NCI-H82 (cell line): Measurements from ENCODE around the gene IL11.

Experiments
- DNase-seq: peaks from one replicate; lab custom pipeline; 2025; lab: John Stamatoyannopoulos, UW

The IL11 gene

DNA sequence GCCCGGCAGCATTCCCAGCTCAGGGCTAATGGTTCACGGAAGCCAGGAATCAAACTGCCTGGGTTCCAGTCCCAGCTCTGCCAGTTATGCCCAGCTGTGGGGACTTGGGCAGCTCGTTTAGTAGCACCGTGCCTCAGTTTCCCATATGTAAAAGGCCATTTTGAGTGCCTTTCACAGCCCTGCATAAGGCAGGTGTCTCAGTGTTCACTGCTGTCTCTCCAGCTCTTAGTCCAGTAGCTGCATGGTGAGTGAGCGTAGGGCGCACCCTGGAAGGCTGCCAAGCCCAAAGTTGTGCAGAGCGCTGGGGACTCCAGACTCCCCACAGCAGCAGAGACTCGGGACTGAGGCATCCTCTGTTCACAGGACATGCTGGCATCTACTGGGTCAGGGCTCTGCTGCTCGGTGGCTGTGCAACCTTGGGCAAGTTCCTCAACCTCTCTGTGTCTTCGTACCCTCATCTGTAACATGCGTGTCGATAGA is 21.0 kb upstream of the IL11 start:
- DNase-seq, result no peak

DNA sequence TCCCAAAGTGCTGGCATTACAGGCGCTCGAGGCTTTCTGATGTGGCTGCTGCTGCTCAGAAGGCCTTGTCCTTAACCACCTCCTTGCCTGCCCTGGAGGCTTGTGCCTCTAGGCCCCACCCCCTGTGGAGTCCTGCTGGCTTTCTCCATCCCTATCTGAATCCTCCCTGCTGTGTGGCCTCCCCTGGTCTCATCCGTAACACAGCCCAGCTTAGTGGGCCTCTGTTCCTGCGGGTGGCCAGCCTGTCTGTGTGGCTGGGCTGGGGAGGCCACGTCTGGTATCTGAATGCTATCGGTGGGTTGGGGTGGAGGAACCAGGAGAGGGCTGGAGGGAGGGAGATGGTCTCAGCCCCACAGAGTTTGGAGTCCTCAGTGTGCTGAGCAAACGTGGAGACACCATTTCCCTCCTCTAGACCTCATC is 20.2 kb upstream of the IL11 start:
- DNase-seq, result peak; percentile 45

DNA sequence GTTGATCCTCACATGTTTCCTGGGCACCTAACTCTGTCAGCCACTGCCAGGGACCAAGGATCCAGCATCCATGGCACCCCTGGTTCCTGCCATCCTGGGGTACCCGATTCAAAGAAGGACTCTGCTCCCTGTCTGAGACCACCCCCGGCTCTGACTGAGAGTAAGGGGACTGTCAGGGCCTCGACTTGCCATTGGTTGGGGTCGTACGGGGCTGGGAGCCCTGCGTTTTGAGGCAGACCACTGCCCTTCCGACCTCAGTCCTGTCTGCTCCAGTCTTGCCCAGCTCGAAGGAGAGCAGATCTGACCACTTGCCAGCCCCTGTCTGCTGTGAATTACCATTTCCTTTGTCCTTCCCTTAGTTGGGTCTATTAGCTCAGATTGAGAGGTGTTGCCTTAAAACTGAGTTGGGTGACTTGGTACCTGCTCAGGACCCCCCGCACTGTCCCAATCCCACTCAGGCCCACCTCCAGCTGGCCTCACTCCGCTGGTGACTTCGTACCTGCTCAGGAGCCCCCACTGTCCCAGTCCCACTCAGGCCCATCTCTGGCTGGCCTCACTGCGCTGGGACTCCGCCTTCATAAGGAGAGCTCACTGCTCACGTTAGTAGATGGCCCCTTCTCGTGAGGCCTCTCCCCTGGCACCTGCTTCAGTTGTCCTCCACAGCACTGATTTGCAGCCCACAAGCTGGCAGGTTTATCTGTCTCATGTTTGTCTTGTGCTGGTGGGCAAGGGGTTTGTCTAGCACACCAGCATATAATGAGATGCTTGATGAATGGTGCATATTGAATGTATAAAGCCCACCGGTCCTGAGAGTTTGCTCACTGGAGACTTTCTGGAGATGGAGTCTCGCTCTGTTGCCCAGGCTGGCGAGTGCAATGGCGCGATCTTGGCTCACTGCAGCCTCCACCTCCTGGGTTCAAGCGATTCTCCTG is 19.4 kb upstream of the IL11 start:
- DNase-seq, result no peak

DNA sequence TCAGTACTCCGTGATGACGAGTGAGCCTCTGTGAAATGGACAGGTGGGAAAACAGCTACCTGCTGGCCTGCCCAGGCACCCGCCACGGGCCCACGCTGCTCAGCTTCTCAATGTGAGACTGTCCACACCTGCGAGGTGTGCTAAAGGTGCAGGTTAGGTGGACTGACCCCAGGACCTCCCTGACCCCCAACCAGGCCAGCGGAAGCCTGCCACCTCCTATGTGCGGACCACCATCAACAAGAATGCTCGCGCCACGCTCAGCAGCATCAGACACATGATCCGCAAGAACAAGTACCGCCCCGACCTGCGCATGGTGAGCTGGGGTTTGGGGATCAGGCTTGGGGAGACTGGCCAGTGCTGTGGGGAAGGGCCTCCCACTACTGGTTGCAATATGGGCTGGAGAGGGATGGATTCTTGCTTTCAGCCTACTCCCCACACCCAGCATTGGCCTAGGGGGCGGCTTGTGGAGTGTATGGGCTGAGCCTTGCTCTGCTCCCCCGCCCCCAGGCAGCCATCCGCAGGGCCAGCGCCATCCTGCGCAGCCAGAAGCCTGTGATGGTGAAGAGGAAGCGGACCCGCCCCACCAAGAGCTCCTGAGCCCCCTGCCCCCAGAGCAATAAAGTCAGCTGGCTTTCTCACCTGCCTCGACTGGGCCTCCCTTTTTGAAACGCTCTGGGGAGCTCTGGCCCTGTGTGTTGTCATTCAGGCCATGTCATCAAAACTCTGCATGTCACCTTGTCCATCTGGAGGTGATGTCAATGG is 17.7 kb upstream of the IL11 start:
- DNase-seq, result no peak

DNA sequence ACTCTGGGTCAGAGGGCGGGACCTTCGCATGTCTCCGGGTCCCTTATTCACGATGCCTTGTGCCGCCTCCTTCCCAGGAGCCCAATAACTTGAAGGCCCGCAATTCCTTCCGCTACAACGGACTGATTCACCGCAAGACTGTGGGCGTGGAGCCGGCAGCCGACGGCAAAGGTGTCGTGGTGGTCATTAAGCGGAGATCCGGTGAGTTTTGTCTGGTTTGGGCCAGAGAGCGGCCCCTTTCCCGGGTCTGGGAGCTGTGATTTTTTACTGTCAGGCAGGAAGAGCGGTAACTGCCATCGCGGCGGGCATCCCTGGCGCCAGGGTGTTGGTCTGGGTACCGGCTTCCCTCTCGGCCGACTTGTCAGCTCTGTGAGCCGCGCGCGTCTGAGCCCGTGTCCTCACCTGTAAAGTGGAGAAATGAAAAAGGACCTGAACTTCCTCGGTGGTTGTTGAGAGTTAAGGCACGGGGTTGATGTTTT is 16.3 kb upstream of the IL11 start:
- no peak for DNase-seq

DNA sequence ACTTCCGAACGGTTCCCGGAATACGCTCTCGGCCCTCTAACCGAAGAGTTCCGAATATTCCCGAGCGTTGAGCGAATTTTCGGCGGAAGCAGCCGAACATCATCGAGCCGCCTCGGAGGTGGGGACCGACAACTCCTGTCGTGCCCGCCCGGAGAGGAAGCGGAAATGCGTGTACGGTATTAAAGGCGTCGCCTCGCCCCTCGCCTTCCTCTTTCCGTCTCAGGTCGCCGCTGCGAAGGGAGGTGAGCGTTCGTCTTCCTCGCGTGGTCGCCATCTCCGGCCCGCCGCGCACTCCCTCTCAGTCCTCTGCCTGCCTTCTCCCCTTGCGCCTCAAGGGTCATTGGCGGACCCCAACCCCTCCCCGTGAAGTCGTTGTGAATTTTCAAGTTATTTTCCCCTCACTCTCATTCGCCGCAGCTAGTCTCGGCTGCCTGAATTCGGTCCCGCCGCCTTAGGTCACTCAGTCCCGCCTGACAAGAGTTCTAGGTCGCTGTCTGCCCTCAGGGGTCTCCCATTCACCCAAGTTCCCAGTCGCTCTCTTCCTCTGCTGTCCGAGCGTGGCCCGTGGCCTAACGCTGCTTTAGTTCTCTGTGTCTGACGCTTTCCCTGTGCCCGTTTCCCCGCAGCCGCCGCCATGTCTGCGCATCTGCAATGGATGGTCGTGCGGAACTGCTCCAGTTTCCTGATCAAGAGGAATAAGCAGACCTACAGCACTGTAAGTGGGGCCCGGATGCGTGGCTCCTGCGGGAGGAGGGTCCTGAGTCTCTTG is 15.6 kb upstream of the IL11 start, which contains the start of gene RPL28:
RPL28 (plus strand) TSS at position 209 of the 769 bp plus-strand sequence; CDS start at position 635, 426 bp downstream.
- peak; percentile 99 for DNase-seq

DNA sequence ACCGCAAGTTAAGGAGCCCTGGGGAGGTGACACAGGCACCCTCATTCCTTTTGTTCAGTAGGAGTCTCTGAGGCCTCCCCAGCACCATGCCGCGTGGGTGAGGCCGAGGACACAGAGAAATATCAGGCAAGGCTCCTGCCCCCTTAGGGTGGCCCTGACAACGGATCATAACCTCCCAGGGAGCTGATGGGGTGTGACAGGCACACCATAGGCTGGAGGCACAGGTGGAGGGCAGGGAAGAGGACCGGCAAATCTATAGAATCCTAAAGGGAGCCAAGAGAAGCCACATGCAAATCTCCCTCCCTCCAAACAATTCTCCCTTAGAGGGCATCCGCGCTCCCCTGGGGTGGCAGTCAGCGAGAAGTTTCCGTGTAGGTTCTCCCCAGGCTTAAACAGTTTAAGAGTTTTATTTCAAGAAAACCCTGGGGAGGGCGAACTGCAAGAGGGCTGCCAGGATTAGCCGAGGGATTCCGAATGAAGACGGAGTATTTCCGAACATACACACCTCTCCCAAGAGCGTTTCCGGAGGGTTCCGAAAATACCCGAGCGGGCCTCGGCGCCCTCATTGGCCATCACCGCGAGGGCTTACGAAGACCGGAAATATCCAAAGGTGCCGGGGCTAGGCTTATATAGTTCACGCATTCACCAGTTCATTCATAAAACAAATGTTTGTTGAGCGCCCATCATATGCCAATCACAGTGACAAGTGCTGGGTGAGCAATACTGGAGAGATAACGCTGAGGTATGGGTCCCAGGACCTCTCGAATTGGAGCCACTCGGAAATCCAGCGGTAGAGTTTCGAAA is 14.9 kb upstream of the IL11 start:
- peak; percentile 99 for DNase-seq

DNA sequence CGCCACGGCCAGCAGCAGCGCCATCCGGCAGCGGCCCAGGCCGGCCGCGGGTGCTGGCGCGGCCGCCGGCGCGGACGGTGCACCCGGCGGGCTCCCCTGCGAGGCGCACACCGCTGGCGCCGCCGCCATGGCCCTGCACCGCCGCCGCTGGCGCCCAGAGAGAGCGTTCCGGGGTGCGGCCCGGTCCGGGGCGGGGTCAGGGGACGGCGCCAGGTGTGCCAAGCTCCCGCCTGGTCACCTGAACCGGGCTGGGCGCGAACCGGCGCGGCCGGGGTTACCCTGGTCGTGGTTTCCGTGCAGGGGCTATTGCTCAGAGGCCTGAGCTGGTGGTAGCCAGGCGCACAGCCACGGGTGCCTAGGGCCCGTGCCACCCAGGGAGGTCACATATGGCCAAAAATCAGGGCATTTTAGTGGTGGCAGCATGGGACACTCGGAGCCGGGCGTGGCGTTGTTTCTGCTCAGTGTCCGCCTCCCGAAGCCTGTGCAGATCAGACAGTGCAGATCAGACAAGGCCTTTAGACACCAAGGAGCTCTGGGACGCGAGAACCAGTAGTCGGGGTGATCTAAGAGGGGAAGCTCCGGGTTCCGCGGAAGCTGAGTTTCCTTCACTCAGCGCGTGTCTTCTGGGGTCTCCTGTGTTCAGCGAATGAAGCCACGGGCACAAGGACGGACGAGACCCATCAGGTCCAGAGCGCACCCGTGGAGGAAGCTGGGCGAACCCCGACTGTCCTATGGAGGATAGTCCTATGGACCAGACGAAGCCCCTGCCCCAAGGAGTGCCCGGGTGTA is 14.1 kb upstream of the IL11 start, which contains the start of gene TMEM238:
TMEM238 (minus strand) TSS at position 162 of the 789 bp plus-strand sequence; CDS start at position 129, 33 bp downstream.
- peak; percentile 65 for DNase-seq

DNA sequence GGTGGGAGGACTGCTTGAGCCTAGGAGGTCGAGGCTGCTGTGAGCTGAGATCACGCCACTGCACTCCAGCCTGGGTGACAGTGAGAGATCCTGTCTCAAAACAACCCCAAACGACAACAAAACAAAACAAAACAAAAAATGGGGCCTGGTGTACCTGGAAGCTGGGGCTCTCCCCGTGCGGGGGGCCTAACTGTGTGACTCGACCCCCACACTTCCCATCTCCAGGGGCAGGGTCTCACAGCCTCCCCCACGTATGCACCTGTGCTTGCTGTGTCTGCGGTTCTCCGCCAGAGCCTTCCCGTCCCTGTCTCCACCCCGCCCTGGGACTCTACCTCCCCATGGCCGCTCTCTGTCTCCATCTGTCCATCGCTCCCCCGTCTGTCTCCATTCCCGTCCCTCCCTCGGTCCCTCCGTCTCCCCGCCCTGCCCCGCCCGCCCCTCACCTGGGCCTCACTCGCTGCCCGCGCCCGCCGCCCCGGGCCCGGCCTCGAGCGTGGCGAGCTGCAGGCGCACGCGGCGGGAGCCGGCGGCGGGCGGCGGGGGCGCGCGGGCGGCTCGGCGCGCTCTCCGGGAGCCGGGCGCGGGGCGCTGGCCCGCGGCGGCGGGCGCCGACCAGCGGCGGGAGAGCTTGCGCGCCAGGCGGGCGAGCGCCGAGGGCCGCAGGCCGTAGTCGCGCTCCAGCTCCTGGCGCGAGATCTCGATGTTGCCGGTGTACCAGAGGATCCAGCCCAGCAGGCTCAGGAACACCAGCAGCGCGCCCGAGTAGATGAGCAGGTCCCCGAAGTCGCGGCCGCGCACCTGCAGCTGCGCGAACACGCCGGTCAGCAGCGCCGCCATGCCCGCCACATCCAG is 13.2 kb upstream of the IL11 start:
- peak; percentile 69 for DNase-seq

DNA sequence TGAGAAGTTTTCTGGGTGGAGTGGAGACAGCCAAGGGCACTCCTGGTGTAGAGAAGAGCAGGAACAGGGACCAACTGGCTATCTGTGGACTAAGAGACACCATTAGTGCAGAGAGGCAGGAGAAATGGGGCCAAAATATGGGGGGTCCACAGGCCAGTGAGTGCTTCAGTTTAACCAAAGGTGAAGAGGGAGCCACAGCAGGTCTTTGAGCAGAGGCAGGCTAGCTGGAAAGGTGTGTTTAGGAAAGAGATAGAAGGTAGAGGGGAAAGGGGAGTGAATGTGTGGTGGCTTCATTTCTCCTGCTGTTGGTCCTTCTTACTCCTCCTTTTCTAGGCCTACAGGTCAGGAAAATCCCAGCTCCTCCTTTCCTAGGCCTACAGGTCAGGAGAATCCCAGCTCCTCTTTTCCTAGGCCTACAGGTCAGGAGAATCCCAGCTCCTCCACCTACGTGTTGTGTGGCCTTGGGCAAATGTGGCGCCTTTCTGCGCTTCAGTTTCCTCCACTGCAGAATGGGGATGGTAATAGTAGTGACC is 12.3 kb upstream of the IL11 start:
- DNase-seq, result no peak

DNA sequence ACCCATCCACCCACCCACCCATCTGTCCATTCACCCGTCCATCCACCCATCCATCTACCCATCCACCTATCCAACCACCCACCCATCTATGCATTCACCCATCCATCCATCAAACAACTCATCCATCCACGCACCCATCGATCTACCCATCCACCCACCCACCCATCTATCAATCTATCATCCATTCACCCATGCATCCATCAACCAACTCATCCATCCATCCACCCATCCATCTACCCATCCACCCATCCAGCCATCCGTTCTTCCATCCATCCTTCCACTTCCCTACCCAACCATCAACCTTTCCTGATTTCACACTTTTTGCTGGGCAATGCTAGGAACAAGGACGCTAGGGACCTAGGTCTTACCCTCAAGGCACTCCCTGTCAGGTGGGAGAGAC is 11.8 kb upstream of the IL11 start:
- DNase-seq, result no peak

DNA sequence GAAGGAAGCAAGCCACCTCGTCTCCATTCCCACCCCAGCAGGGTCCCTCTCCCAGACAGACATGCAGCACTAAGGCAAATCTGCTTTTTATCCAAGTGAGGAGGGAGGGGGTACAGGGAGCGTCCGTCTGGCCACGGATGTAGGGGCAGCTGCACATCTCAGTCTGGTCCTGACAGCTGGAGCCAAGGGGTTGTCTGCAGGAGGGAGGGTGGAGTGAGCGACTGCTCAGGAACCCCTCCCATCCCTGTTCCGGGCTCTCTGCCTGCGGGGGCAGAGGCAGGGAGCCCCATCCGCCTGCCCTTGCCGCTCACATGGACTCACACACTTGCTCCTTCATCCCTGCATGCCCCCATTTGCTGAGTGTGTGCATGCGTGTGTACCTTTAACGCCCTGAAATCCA is 8.9 kb upstream of the IL11 start:
- peak; percentile 86 for DNase-seq

DNA sequence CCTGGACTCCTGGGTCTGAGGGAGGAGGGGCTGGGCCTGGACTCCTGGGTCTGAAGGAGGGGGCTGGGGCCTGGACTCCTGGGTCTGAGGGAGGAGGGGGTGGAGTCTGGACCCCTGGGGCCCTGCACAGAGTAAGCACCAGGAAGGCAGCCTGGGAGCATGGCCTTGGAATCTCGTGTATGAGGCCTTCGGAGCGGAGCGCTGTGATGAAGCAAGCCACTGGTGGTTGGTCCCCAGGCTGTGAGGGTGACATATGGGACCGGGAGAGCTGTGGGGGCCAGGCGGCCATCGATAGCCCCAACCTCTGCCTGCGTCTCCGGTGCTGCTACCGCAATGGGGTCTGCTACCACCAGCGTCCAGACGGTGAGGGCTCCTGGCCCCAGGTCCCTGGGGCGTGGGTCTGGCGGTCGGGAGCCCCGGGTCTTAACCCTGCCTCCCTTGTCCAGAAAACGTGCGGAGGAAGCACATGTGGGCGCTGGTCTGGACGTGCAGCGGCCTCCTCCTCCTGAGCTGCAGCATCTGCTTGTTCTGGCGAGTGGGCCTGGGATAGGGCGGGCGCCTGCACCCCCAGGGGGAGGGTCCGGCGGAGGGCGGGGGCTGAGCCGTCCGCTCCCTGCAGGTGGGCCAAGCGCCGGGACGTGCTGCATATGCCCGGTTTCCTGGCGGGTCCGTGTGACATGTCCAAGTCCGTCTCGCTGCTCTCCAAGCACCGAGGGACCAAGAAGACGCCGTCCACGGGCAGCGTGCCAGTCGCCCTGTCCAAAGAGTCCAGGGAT is 7.3 kb upstream of the IL11 start:
- peak; percentile 56 for DNase-seq

DNA sequence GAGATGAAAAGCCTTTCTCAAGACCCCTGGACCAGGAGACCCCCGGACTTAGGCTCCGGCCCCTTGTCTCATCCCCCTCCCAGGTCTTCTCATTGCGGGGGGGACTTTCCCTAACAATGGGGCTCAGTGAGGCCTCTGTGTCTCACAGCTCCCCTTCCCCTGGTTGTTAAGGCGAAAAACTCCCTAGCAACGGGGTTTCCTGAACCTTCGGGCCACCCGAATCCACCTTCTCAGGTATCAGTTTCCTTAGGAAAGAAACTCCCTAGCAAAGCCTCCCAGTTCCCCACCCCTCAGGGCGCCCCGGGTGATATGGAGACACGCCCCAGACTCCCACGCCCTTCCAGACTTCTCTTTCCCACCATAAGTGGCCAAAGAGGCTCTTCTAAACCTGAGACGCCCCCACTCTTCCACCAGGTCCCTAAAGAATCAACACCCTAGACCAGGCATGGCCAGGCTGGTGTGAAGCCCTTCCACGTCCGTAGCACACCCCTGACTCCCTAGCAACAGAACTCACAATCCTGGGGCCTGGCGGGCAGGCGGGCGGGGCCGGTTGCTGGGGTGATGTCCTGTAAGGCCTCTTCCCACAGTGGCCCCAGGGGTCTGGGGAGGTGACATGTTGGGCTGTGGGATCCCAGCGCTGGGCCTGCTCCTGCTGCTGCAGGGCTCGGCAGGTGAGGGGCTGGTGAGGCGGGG is 6.1 kb upstream of the IL11 start, which contains the start of gene TMEM190:
TMEM190 (plus strand) TSS at position 586 of the 693 bp plus-strand sequence; CDS start at position 614, 28 bp downstream.
- DNase-seq, result no peak

DNA sequence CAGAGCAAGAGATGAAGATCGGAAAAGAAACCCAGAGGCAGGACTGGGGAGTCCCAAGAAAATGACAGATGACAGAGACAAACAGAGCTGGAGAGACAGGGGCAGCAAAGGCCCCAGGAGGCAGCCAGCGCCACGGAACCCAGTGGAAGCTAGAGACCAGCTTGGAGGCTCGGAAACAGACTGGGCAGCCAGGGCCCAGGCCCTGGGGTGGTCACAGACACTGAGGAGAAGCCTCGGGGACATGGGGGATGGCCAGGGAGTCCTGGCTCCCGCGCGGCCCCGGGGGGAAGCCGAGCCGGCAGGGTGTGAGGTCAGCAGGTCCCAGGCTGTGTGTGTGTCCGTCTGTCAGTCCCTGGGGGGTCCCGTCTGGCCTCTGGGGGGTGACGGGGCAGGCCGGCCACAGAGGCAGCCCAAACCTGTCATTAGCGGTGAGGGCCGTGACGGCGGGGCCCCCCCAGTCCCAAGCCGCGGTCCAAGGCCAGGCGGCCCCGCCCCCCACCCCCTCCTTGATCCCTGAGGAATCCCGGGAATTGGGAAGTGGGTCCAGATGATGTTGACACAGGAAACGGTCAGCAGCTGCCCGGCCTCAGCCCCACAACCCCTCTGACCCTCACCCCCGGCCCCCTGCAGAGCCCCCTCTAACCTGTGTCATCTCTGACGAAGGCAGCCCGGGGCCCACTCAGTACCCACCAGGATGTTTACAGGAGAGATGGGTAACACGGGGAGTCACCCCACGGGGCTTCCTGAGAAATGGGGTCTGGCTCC is 3.9 kb upstream of the IL11 start:
- no peak for DNase-seq

DNA sequence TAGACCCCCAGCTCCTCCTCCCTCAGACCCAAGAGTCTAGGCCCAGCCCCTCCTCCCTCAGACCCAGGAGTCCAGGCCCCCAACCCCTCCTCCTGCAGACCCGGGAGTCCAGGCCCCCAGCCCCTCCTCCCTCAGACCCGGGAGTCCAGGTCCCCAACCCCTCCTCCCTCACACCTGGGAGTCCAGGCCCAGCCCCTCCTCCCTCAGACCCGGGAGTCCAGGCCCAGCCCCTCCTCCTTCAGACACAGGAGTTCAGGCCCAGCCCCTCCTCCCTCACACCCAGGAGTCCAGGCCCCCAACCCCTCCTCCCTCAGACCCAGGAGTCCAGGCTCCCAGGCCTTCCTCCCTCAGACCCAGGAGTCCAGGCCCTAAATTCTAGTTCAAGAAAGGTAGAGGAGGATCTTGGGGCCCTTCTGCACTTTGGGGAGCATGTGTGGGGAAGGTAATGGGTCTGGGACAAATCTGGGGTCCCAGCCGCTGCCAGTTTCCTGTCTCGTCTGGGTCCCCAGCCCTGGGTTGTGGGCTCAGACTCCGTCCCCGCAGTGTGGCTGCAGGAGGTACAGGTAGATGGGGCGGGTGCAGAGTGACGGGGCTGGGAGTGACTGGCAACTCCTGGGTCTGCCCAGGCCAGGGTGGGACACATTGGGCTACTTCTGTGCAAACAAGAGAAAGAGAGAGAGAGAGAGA is 3.2 kb upstream of the IL11 start:
- no peak for DNase-seq
